Lung microvascular endothelial cell (primary cell): ENCODE measurements around the gene ADGRE1. TPM values are rescaled to one million over a fixed set of nuclear protein-coding genes. Genes with fewer than 3 reads are reported as not detected.
A peak's percentile ranks its signal among the peaks of the same experiment; 100 is the strongest.

Experiments used
- DNase-seq, 2 donors: peaks; one replicate each; pipeline versions ENCODE4 v3.0.0 to v3.0.0-alpha.2; 2010; ENCODE audit warnings: low read depth in 2 of 2
- total RNA-seq: library from RNA; depleted of rRNA; stranded (reverse); fragments of >200 nt; gene quantifications from 2 replicates; pipeline ENCODE4 v1.2.1, GENCODE V29; 2014

The ADGRE1 gene
- total RNA-seq, 1 donor from 2014 or later: not detected

DNA sequence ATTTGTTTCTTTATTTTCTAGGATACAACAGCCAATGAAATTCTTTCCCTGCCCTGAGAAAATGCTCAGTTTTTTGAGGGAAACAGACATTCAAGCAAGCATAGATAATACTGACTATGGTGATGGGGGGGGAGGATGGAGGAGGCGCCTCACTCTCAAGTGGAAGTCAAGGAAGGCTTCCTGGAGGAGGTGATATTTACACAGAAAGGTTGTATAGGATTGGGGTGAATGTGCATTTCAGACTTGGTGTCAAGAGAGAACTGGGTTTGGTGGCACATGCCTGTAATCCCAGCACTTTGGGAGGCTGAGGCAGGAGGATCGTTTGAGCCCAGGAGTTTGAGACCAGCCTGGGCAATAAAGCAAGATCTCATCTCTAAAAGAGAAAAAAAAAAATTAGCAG lies 12.2 kb upstream of the ADGRE1 start:
- DNase-seq: no peak

DNA sequence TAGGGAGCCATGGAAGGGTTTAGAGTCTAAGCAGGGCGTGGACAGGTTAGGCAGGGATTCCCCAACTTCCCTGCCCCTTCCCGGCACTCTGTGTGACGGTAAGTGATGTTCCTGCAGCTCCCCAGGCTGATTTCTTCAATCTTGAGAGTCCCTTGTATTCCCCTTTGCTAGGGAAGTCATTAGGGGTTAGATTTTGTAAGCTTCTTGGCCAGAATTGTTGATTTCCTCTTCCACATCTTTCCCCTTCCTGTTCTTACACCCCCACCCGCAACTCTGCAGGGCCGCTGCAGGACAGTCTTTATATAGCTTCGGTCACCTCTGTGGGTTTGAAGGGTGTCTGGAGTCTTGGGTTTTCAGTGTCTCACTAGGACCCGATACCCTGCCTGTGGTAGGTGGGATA lies 10.6 kb upstream of the ADGRE1 start:
- no peak for DNase-seq

DNA sequence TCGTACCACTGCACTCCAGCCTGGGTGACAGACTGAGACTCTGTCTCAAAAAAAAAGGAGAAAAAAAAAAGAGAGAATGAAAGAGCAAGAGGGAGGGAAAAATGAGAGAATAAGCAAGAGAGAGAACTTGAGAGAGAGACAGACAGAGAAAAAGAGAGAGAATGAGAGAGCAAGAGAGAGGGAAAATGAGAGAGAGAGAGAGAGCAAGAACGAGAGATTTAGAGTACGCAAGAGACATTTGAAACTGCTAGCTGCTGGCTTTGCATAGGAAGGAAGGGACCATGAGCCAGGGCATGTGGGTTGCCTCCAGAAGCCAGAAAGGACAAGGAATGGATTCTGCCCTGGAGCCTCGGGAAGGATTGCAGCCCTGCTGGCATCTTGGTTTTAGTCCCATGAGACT lies 9.6 kb upstream of the ADGRE1 start:
- DNase-seq: no peak

DNA sequence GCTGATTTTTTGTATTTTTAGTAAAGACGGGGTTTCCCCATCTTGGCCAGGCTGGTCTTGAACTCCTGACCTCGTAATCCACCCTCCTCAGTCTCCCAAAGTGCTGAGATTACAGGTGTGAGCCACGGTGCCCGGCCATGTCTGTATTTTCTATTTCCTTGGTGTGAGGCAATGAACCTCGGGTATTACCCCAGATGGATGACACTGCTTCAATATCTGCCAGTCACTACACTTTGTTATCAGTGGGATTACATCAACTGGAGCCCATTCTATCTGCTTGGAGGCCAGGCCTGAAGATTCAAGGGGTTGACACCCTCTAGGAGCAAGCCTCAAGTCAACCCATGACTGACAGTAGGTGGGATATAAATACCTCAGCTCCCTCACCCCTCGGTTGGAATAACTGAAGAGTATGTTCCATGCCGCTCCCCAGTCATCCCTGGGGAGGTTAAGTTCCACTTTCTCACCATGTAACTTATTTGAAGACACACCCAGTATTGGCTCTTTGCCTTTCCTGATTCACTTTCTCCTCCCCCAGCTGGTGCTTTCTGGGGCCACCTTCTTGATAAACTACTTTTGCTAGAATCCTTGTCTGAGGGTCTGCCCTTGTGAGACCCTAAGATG lies 992 bp upstream of the ADGRE1 start:
- DNase-seq: no peak

- DNase-seq: no peak
Measured at GRCh38 chr19:6888967-6889366, 1.6 kb downstream of the ADGRE1 start.

GRCh38 chr19:6890401-6890913 lies 3.1 kb downstream of the ADGRE1 start:
- DNase-seq: no peak

DNA sequence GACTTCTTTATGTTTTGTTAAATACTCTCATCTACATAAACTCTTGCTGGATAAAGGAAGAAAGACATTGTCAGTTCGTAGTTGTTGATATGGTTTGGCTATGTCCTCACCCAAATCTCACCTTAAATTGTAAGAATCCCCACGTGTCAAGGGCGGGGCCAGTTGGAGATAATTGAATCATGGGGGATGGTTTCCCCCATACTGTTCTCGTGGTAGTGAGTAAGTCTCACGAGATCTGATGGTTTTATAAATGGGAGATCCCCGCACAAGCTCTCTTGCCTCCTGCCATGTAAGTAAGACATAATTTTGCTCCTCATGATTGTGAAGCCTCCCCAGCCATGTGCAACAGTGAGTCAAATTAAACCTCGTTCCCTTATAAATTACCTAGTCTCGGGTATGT lies 3.6 kb downstream of the ADGRE1 start:
- no peak for DNase-seq

- no peak for DNase-seq
Measured at GRCh38 chr19:6891761-6892385, 4.5 kb downstream of the ADGRE1 start.

GRCh38 chr19:6894313-6894712 lies 6.9 kb downstream of the ADGRE1 start:
- no peak for DNase-seq

DNA sequence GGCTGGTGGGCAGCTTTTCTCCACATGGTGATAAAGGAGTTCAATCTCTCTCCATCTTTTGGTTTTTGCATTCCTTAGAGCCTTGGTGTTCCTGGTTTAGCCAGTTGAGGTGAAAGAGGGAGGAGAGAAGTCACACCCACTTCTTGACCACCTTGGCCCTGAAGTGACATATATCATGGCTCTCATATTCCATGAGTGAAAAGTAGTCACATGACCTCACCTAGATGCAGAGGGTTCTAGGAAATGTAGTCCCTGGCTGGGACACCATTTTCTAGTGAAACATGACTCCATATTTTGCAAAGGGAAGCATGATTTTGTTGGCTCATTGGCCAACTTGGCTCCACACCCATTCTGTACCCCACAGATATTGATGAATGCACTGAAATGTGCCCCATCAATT lies 16.1 kb downstream of the ADGRE1 start:
- DNase-seq: no peak

DNA sequence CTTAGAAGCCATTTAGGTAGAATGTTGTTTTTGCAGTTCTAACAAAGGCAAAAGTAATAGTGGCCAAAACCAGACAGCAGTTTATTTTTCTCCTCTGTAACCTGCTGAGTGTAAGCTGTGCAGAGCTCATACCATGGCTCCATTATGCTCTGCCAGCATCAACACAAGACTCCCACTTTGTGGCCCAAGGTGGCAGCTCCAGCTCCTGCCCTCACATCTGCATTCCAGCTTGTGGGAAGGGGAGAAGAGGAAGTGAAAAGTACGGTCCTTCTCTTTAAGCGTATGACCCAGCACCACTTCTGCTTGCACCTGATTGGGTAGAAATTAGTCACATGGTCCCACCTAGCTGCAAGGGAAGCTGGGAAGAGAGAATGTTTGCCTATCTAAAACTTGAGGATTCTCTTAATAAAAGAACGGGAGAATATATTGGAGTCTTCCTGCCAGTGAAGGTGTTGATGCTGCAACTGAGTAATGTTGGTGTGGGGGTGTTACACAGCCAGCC lies 19.2 kb downstream of the ADGRE1 start:
- no peak for DNase-seq

DNA sequence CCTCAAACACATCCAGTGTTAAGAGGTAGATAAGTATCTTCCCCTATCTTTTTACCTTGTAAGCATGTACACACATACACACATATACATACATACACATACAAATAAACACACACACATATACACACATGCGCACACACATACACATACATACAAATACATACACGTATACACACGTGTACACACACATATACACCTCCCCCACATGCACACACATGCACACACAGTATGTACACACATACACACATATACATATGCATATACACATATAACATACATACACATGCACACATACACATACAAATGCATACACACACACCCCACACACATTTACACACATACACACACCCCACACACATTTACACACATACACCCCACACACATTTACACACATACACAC lies 24.1 kb downstream of the ADGRE1 start:
- no peak for DNase-seq

- DNase-seq: no peak
Measured at GRCh38 chr19:6914321-6914720, 26.9 kb downstream of the ADGRE1 start.

- no peak for DNase-seq
Measured at GRCh38 chr19:6916952-6917351, 29.6 kb downstream of the ADGRE1 start.

GRCh38 chr19:6925386-6925785 lies 38.0 kb downstream of the ADGRE1 start:
- no peak for DNase-seq

- peak in 1 of 2 donors; percentile 28 for DNase-seq
Measured at GRCh38 chr19:6925801-6926751, 38.7 kb downstream of the ADGRE1 start.

- DNase-seq: peak in 1 of 2 donors; percentile 1
Measured at GRCh38 chr19:6930190-6930589, 42.8 kb downstream of the ADGRE1 start.

DNA sequence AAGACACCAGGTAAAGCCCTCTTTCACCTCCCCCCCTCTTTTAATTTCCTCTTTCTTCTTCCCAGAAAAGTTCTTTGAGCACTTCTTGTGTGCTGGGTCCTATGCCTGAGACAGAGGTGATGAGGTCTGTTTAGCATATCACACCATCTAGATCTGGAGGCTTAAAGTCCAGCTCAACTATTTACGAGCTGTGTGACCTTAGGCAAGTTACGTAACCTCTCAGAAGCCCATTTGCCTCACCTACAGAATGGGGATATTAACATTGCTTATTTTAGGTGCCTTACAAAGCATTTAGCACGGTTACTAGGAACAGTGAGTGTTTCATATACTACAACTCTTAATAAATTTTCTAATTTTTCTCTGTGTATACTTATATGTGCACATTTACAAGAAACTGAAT lies 47.7 kb downstream of the ADGRE1 start:
- no peak for DNase-seq

DNA sequence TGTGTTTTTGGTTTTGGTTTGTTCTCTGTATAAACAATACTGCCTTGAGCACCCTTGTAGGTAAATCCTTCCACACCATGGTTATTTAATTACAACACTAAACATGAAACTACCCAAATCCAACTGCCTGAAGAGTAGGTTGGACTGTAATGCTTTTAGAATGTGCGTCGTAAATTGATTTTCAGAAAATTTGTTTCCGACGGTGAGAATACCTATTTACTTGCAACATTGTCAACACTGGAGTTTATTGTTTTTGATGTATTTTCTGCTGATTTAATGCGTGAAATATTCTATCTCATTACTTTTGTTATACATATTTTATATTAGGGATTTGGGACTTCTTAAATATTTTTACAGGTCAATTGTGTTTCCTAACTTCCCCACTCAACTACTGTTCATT lies 48.2 kb downstream of the ADGRE1 start:
- no peak for DNase-seq

- no peak for DNase-seq
Measured at GRCh38 chr19:6945733-6946132, 58.4 kb downstream of the ADGRE1 start.

DNA sequence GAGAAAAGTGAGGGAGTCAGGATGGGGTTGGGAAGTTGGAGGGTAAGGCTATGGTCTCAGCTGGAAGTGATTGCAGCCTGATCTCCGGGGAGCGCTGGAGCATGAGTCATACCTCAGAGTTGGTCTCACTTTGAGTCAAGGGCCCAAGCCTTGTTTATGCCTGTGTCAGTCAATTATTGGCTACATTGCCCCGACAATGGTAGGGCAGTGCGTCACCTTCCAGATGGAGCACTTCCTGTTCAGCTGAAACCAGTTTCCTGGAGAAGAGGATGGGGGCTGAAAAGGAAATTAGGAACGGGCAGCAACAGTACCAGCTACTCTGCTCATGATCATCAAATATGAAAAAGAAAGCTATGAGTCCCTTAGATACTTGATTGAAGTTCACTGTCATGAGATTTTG lies 60.4 kb downstream of the ADGRE1 start:
- DNase-seq: peak; percentile 42 to 99

- DNase-seq: no peak
Measured at GRCh38 chr19:6948884-6949283, 61.5 kb downstream of the ADGRE1 start.
